Heart left ventricle (tissue), 16 donors: ENCODE results near the gene TAPBPL. TPM values are rescaled to one million over a fixed set of nuclear protein-coding genes. Genes with fewer than 3 reads are reported as not detected.
A peak's percentile ranks its signal among the peaks of the same experiment; 100 is the strongest.

Experiments
- ATAC-seq, 4 donors: fragments of 200-7000 bp; cut with Tn5 transposase; one replicate each; pipeline ENCODE4 v1.9.1; 2020 to 2022; ENCODE audit warnings: moderate library complexity in 4 of 4, mild to moderate bottlenecking in 3 of 4, moderate number of reproducible peaks in 1 of 4
- DNase-seq, 5 donors: peaks; one replicate each; pipeline ENCODE4 v3.0.0-alpha.2; 2020
- H3K27ac ChIP-seq, 12 donors: fragments of 200-600 bp; sonication (generic) in 4 of 12; one replicate each; pipeline versions ENCODE4 v1.5.0 to v1.8.0; 2016 to 2022; ENCODE audit warnings: mild to moderate bottlenecking in 2 of 12
- H3K27me3 ChIP-seq, 9 donors: fragments of 200-600 bp; sonication (generic) in 2 of 9; one replicate each; pipeline versions ENCODE4 v1.5.1 to v1.8.0; 2016 to 2022; ENCODE audit warnings: mild to moderate bottlenecking in 3 of 9
- H3K36me3 ChIP-seq, 9 donors: fragments of 200-600 bp; sonication (generic) in 2 of 9; one replicate each; pipeline versions ENCODE4 v1.5.0 to v1.8.0; 2018 to 2022; ENCODE audit warnings: mild to moderate bottlenecking in 2 of 9
- H3K4me1 ChIP-seq, 12 donors: fragments of 200-600 bp; sonication (generic) in 4 of 12; one replicate each; pipeline versions ENCODE4 v1.5.0 to v1.8.0; 2016 to 2022; ENCODE audit warnings: mild to moderate bottlenecking in 3 of 12
- H3K4me3 ChIP-seq, 12 donors: fragments of 200-600 bp; sonication (generic) in 4 of 12; one replicate each; pipeline versions ENCODE4 v1.5.0 to v1.8.0; 2017 to 2022; ENCODE audit warnings: mild to moderate bottlenecking in 9 of 12, moderate library complexity in 4 of 12
- H3K9me3 ChIP-seq, 12 donors: fragments of 200-600 bp; sonication (generic) in 4 of 12; one replicate each; pipeline versions ENCODE4 v1.5.0 to v1.8.0; 2016 to 2022; ENCODE audit warnings: mild to moderate bottlenecking in 1 of 12
- CTCF ChIP-seq, 12 donors: fragments of 200-600 bp; sonication (generic) in 4 of 12; IDR thresholded peaks; one replicate each; pipeline versions ENCODE4 v1.5.0 to v1.8.0; 2018 to 2022; ENCODE audit warnings: antibody characterized with exemption in 12 of 12, mild to moderate bottlenecking in 5 of 12
- POLR2A ChIP-seq, 2 donors: fragments of 450-650 bp; IDR thresholded peaks; one replicate each; pipeline ENCODE4 v1.6.1; 2017; ENCODE audit warnings: antibody characterized with exemption in 2 of 2, mild to moderate bottlenecking in 2 of 2, moderate library complexity in 2 of 2
- WGBS, 4 donors: extraction: QIAGEN DNeasy Blood & Tissue Kit in 2 of 4; methylation state at CpG; one replicate each; pipeline versions ENCODE4 v1.1.5 to v1.1.7; 2013 to 2018; 5-methylcytosine and 5-hydroxymethylcytosine counted together
- intact Hi-C, 10 donors: fragments of 100-400 bp; cut with DNase I; formaldehyde crosslinking; loops; one replicate each; pipeline versions ENCODE4 v1.11.1 to v1.14.2; 2022
- polyA plus RNA-seq, 2 donors: library from polyadenylated mRNA; stranded (reverse); fragments of 200-250 nt; gene quantifications; one replicate each; pipeline ENCODE4 v1.2.3, GENCODE V29; 2013
- total RNA-seq, 9 donors: library from RNA; depleted of rRNA in 2 of 9; stranded (reverse); fragments of >200 nt in 2 of 9; fragmentation: NEBNext Ultra II Directional in 3 of 9; extraction: Animal tissue kit (Norgen Biotek cat#: 25700) in 3 of 9; gene quantifications; one replicate each; pipeline versions ENCODE4 v1.1.0 to v1.2.4, GENCODE V29; 2016 to 2023
- donor health status: ischemic (EF 13 %, LVEDD 7.1; RV severe dilation, severe dysfunction).
- donor health status: healthy with polysubstance abuse.
- donor health status: DM: no; HTN: yes; CAD: no.
- donor health status: DM: no; HTN: no; CAD: no.
- donor health status: ischemic (EF 25% LVEDD 6.9; RV normal size, moderate dysfunction).
- donor health status: ischemic (EF 25% LVEDD 5.7; RV mildly dilated, moderate dysfunction).
- donor health status: healthy.
- donor health status: DM: yes; HTN: yes; CAD: no.
- donor health status: ischemic (EF 35%, LVEDD 5.7; RV mildly dilated, moderate dysfunction).
- donor health status: nonischemic (EF 11% LVEDD 7.7; RV severe dilation, severe dysfunction).
- donor health status: DM: yes; HTN: yes; CAD: no.
- donor health status: PGD.
- donor health status: ischemic (EF 29% LVEDD 5.4; RV normal size, mild dysfunction).
- donor health status: nonischemic (EF 23%, LVEDD 6.1; RV moderate dilation, normal function).

TAPBPL gene
- total and polyA plus RNA-seq, 11 donors: 5.4 to 55.6 (median 13.9) TPM

GRCh38 chr12:6430124-6430989 lies 21.5 kb upstream of the TAPBPL start:
- intact Hi-C loops: no loop called here
- ATAC-seq: peak; percentile 72 to 91 (median 88)
- Histone ChIP-seq H3K9me3 (no peaks in the 10 kb centered on the region), H3K27ac (peak overlapping the region in 10 of 12 donors; percentile 8 to 81 (median 56)), H3K4me3 (peak overlapping the region in 9 of 12 donors; percentile 20 to 51 (median 34)), H3K36me3 (no peaks in the 10 kb centered on the region), H3K4me1 (peaks cover 0 to 25% (median 5%) of the 10 kb centered on the region in 12 donors), H3K27me3 (no peaks in the 10 kb centered on the region)
- WGBS, 4 donors: 35 to 46% (median 40%) methylated on average over 19 of the region's 19 CpGs
- TF ChIP-seq POLR2A (IDR thresholded peaks at IDR 0.05): no peak
- TF ChIP-seq CTCF (IDR thresholded peaks at IDR 0.05): no peak
- DNase-seq: peak; percentile 58 to 86 (median 69)

GRCh38 chr12:6432991-6433390 lies 18.9 kb upstream of the TAPBPL start:
- TF ChIP-seq CTCF (IDR thresholded peaks at IDR 0.05) (no peak), POLR2A (IDR thresholded peaks at IDR 0.05) (no peak)
- 72 to 86% (median 83%) methylated on average over 5 of the region's 5 CpGs for WGBS, 4 donors
- Histone ChIP-seq H3K27ac (no peak overlapping the region), H3K4me1 (peaks cover 0 to 16% (median 5%) of the 10 kb centered on the region in 12 donors), H3K9me3 (no peaks in the 10 kb centered on the region), H3K27me3 (no peaks in the 10 kb centered on the region), H3K36me3 (no peaks in the 10 kb centered on the region), H3K4me3 (no peak overlapping the region)
- intact Hi-C loops: no loop called here
- ATAC-seq (no peak), DNase-seq (no peak)

DNA sequence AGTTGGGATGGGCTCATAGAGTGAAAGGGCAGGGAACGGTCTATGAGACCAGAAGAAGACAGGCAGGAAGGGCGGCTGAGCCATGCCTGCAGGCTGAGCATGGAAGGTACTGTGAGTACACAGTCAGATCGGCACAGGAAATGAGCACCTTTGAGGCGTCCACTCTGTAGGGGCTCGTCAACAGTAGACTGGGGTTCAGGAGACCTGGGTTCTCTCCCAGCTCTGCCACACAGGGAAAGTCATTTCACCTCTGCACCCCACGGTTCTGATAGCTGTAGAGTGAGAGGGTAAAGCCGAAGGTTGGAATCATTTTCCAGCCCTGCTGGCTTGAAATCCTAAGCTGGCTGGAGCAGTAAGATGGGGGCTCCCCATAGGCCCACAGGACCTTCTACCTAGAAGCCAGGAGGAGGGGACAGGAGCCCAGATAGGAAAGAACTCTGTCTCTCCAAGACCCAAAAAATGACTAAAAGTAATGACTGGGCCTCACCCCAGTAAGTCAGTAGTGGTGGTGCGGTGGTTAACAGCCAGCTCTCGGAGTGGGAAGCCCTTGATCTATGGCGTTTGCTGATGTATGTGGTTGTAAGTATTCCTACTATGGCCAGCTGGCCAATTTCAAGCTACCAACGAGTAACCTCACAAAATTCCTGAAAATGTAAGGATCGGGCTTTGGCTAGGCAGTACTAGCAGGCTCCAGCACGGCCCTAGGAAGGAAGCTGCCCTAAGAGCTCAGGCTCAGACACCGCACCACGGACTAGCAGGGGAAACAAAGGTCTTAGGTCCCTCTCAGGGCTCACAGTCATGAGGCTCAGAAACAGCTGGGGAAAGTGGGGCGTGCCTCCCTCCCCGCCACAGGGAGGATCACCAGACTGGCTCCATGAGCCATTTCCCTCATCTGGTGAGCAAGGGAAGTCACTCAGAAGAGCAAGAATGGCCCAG lies 17.4 kb upstream of the TAPBPL start:
- Histone ChIP-seq H3K27ac (peak overlapping the region in 1 of 12 donors; percentile 9), H3K9me3 (no peaks in the 10 kb centered on the region), H3K4me3 (no peak overlapping the region), H3K36me3 (peaks cover 0 to 3% (median 0%) of the 10 kb centered on the region in 9 donors), H3K27me3 (no peaks in the 10 kb centered on the region), H3K4me1 (peaks cover 0 to 16% (median 5%) of the 10 kb centered on the region in 12 donors)
- intact Hi-C loops: no loop called here
- TF ChIP-seq POLR2A (IDR thresholded peaks at IDR 0.05) (no peak), CTCF (IDR thresholded peaks at IDR 0.05) (no peak)
- no peak for DNase-seq
- ATAC-seq: no peak
- 82 to 86% (median 85%) methylated on average over 15 to 17 of the region's 17 CpGs for WGBS, 4 donors
